IPS-11a (cell line): ENCODE data around the gene RIMKLB.
"Not testable (repeated sequence)": the region's sequence is repeated elsewhere in the genome, so short reads cannot be mapped to it uniquely, and the experiment has no call there.

Experiments used
- H3K4me3 ChIP-seq: one replicate; pipeline ENCODE4 v1.5.1; 2013; ENCODE audit warnings: low read depth, low read length, control low read depth

RIMKLB gene

DNA sequence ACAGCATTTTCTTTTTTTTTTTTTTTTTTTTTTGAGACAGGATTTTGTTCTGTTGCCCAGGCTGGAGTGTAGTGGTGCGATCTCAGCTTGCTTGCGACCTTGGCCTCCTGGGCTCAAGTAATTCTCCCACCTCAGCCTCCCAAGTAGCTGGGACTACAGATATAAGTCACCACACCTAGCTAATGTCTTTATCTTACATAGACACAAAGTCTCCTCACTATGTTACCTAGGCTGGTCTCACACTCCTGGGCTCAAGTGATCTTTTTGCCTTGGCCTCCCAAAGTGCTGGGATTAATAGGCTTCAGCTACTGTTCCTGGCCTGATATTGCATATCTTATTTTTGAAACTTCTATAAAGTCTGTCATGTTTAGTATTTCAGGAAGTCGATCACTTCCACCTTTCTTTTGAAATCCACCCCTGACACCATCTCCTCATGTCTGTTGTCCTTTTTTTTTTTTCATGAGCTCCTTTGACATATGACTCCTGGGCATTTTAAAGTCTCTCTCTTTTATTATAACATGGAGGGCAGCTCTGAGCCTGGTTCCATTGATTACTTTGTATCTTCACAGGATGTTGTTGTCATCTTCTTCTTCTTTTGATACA lies 118.8 kb downstream of the RIMKLB start:
- H3K4me3 ChIP-seq, result no peak overlapping the region

DNA sequence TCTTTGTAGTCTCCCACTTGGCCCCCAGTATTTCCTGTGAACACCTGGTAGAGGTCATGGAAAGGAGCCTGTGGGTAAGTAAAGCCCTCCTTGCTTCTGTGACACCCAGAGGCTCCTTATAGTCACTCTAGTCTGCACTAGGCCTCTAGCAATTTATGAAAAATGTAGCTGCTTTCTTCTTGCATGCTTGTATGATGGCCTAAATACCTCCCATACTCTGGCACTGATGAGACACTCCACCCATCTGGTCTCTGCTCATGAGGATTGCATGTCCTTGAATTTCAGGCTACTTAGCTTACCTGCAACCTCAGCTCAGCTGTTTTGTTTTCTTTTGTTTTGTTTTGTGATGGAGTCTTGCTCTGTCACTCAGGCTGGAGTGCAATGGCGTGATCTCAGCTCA lies 120.1 kb downstream of the RIMKLB start:
- H3K4me3 ChIP-seq, result no peak overlapping the region

DNA sequence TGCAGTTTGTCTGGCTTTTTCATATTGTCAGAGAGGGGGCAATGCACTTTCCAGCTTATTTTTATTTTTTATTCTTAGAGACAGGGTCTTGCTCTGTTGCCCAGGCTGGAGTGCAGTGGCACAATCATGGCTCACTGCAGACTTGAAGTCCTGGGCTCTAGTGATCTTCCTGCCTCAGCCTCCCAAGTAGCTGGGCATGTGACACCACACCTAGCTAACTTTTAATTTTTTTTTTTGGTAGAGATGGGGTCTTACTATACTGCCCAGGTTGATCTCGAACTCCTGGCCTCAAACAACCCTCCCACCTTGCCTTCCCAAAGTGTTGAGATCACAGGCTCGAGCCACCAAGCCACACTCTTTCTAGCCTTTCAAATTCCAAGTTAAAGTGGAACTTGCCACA lies 120.7 kb downstream of the RIMKLB start:
- H3K4me3 ChIP-seq, result no peak overlapping the region

GRCh38 chr12:8819666-8819980 lies 121.8 kb downstream of the RIMKLB start:
- H3K4me3 ChIP-seq, result no peak overlapping the region

- H3K4me3 ChIP-seq, result not testable (repeated sequence)
These were observed 123.1 kb downstream of the RIMKLB start for GRCh38 chr12:8820676-8821407.

DNA sequence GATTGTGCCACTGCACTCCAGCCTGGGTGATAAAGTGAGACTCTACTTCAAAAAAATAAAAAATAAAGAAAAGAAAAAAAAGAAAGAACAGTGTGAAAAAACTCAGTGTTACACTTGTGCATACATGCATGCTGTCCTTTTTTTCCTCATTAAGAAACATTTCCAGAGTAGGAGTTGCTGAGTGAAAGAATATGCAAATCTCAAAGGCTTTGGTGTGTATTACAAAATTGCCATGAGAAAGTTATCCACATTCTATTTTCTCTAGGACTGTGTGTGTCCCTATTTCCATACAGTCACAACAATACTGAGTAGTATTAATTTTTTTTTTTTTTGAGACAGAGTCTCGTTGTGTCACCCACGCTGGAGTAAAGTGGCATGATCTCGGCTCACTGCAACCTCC lies 123.8 kb downstream of the RIMKLB start:
- no peak overlapping the region for H3K4me3 ChIP-seq

- no peak within 1 kb of the TSS for H3K4me3 ChIP-seq
These were observed 124.5 kb downstream of the RIMKLB start, which contains the start of gene A2ML1 for GRCh38 chr12:8822298-8822697. Gene A2ML1 (plus strand): TSS chr12:8822621. CDS start chr12:8822652, 31 bp downstream.

DNA sequence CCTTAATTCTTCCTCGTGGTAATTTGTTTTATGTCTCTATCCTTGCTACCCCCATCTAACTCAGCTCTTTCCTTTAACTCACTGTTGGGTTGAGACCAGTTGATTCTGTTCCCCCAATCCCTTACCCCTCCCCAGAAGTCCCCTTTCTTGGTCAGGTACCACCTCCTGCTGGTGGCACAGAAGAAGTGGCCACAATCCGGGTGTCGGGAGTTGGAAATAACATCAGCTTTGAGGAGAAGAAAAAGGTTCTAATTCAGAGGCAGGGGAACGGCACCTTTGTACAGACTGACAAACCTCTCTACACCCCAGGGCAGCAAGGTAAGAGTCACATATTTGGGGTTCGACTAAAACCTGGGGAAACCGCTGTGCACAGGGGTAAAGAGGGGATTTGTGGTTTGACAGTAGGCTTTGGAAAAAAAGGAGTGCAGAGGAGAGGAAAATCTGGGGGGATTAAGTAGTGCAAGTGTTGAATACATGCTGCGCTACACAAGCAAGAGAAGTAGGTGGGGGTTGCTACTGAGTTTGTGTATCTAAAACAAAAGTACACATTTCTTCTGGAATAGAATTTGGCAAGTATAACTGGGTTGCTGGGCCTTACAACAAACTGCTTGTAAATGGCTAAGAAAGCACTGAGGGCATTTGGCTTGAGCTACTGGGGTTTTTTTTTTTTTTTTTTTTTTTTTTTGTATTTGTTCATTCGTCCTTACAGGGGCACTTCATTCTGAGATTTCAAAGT lies 125.9 kb downstream of the RIMKLB start:
- H3K4me3 ChIP-seq, result no peak overlapping the region

DNA sequence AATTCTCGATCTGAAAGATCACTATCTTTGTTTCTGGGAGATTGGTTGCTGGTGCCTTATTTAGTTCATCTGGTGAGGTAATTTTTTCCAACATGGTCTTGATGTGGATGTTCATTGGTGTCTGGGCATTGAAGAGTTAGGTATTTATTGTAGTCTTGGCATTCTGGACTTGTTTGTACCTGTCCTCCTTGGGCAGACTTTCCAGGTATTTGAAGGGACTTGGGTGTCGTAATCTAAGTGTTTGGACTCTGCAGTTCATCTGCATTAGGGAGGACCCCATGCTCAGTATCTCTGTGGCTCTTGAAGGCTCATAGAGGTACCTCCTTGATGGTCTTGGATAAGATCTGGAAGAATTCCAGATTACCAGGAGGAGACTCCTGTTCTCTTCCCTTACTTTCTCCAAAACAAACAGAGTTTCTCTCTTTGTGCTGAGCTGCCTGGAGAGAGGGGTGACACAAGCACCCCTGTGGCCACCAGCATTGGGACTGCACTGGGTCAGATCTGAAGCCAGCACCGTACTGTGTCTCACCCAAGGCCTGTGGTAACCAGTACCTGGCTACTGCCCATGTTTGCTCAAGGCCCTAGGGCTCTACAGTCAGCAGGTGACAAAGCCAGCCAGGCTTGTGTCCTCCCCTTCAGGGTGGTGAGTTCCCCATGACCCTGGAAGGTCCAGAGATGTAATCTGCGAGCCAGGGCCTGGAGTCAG lies 129.9 kb downstream of the RIMKLB start:
- no peak overlapping the region for H3K4me3 ChIP-seq

GRCh38 chr12:8828257-8829124 lies 130.7 kb downstream of the RIMKLB start:
- no peak overlapping the region for H3K4me3 ChIP-seq

GRCh38 chr12:8829125-8829518 lies 131.3 kb downstream of the RIMKLB start:
- no peak overlapping the region for H3K4me3 ChIP-seq

DNA sequence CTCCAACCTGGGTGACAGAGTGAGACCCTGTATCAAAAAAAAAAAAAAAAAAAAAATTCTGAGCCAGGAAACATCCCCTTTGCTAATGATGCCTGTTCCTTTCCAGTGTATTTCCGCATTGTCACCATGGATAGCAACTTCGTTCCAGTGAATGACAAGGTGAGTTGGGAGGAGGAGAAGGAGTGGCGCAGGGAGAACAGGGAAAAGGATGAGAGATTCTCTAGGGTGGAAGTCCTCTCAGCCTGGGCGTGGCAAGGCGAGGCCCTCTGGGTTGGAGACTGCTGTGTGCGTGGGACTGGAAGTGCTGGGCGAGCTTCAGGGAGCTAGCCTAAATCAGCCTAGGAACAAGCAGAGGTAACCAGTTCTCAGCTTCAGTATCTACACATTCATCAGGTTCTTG lies 131.8 kb downstream of the RIMKLB start:
- no peak overlapping the region for H3K4me3 ChIP-seq

DNA sequence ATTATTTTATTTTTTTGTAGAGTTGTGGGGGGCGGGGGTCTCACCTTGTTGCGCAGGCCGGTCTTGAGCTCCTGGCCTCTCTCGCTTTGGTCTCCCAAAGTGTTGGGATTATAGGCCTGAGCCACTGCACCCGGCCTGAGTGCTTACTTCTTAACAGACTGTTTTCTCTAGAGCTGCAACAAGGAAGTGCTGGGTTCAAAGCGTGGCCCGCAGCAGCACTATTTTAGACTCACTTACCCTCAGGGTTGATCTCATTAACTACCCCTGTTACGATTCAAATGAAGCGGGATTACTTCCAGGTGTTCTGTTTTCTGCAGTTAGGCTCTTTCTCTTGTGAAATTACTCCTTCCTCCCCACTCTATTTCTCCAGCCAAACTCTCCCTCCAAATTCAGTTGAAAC lies 133.3 kb downstream of the RIMKLB start:
- no peak overlapping the region for H3K4me3 ChIP-seq

GRCh38 chr12:8832500-8832899 lies 134.7 kb downstream of the RIMKLB start:
- H3K4me3 ChIP-seq, result no peak overlapping the region
